Aorta (tissue), 5 donors: Measurements from ENCODE around the gene C1orf226. TPM values are rescaled to one million over a fixed set of nuclear protein-coding genes. Genes with fewer than 3 reads are reported as not detected.

Experiments used
- ATAC-seq: fragments of 200-7000 bp; cut with Tn5 transposase; one replicate; pipeline ENCODE4 v1.9.1; 2022; ENCODE audit warnings: moderate library complexity; ENCODE audit not compliant: low FRiP score
- DNase-seq, 2 donors: peaks; one replicate each; pipeline ENCODE4 v3.0.0-alpha.2; 2020
- H3K27ac ChIP-seq, 2 donors: one replicate each; pipeline ENCODE4 v1.5.1; 2013; ENCODE audit warnings: low read length in 2 of 2, mild to moderate bottlenecking in 2 of 2, moderate library complexity in 2 of 2, control low read depth in 1 of 2, inconsistent platforms in 1 of 2, low read depth in 1 of 2
- H3K27me3 ChIP-seq, 2 donors: one replicate each; pipeline ENCODE4 v1.6.1; 2013; ENCODE audit warnings: control low read depth in 1 of 2, low read length in 1 of 2, mild to moderate bottlenecking in 1 of 2, moderate library complexity in 1 of 2; ENCODE audit not compliant: insufficient read depth in 2 of 2, control insufficient read depth in 1 of 2
- H3K36me3 ChIP-seq, 2 donors: one replicate each; pipeline ENCODE4 v1.6.1; 2013; ENCODE audit warnings: control low read depth in 1 of 2, low read length in 1 of 2, mild to moderate bottlenecking in 1 of 2; ENCODE audit not compliant: insufficient read depth in 2 of 2, control insufficient read depth in 1 of 2
- H3K4me1 ChIP-seq, 2 donors: one replicate each; pipeline ENCODE4 v1.6.1; 2013; ENCODE audit warnings: low read length in 2 of 2, control low read depth in 1 of 2, mild to moderate bottlenecking in 1 of 2, moderate library complexity in 1 of 2; ENCODE audit not compliant: insufficient read depth in 2 of 2, control insufficient read depth in 1 of 2
- H3K4me3 ChIP-seq, 2 donors: one replicate each; pipeline ENCODE4 v1.5.1; 2013; ENCODE audit warnings: low read length in 2 of 2, control low read depth in 1 of 2, mild to moderate bottlenecking in 1 of 2
- H3K9me3 ChIP-seq: one replicate; pipeline ENCODE4 v1.6.1; 2013; ENCODE audit warnings: mild to moderate bottlenecking, low read length; ENCODE audit not compliant: control insufficient read depth
- WGBS, 2 donors: extraction: QIAGEN DNeasy Blood & Tissue Kit; methylation state at CpG; one replicate each; pipeline ENCODE4 v1.1.7; 2013; 5-methylcytosine and 5-hydroxymethylcytosine counted together
- intact Hi-C, 2 donors: fragments of 100-400 bp; cut with DNase I; formaldehyde crosslinking; loops; one replicate each; pipeline versions ENCODE4 v1.14.2 to v1.15.0; 2022
- polyA plus RNA-seq, 2 donors: library from polyadenylated mRNA; stranded (reverse); fragments of 200-250 nt; gene quantifications; one replicate each; pipeline ENCODE4 v1.2.3, GENCODE V29; 2013
- total RNA-seq, 2 donors: library from RNA; stranded (reverse); fragmentation: NEBNext Ultra II Directional; extraction: Animal tissue kit (Norgen Biotek cat#: 25700); gene quantifications; one replicate each; pipeline ENCODE4 v1.2.1, GENCODE V29; 2021
- donor health status: healthy with polysubstance abuse.
- donor health status: Bipolar disorder and iron deficiency.
- donor health status: DM: no; HTN: no; CAD: no.
- donor health status: DM: no; HTN: no; CAD: no.
- donor health status: DM: yes; HTN: yes; CAD: no.

The C1orf226 gene
- total and polyA plus RNA-seq, 4 donors: 1.5 to 5.6 (median 5.0) TPM

DNA sequence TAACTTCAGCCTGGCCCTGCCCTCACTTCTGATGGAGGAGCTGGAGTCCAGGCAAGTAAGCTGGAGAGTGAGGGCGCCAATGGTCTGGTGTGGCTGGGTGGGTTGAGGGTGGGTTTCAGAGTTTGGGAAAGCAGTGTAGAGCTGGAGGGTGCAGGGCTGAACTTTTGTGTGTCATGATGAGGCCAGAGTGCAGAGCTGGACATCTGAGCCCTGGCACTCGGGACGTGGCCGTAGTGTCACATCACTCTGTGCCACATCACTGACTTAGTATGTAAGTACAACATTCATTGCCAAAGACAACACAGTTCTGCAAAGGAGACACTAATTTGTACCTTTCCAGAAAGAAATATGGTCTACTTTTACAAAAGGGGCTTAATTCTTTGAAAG, 20.7 kb upstream of the C1orf226 start:
- Histone ChIP-seq H3K4me3 (no peak overlapping the region), H3K9me3 (no peaks in the 10 kb centered on the region), H3K27me3 (no peaks in the 10 kb centered on the region), H3K27ac (no peak overlapping the region), H3K4me1 (no peaks in the 10 kb centered on the region), H3K36me3 (no peaks in the 10 kb centered on the region)
- 30 to 37% methylated on average over 4 of the region's 4 CpGs for WGBS, 2 donors
- no peak for ATAC-seq
- intact Hi-C loops: no loop called here
- no peak for DNase-seq

DNA sequence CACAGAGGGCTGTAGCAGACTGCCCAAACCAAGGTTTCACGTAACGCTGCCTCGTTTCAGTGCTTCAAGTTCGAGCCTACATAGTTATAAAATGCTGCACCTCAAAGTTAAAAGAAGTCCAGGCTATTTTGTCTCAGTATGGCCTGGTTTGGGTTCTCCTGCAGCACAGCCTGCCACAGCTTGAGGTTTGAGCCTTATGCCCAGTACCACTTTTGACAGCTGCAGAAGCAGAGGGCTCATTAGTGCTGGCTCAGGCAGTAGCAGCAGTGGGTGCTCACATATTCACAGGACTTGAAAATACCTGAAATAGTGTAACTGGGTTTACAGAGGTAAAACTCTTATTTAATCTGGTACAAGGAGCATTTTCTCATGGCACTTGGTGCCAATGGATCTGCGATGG, 20.2 kb upstream of the C1orf226 start:
- Histone ChIP-seq H3K36me3 (no peaks in the 10 kb centered on the region), H3K4me1 (no peaks in the 10 kb centered on the region), H3K4me3 (no peak overlapping the region), H3K27me3 (no peaks in the 10 kb centered on the region), H3K27ac (no peak overlapping the region), H3K9me3 (no peaks in the 10 kb centered on the region)
- intact Hi-C loops: no loop called here
- ATAC-seq (no peak), DNase-seq (no peak)
- WGBS, 2 donors: 82 to 86% methylated on average over 5 of the region's 5 CpGs

DNA sequence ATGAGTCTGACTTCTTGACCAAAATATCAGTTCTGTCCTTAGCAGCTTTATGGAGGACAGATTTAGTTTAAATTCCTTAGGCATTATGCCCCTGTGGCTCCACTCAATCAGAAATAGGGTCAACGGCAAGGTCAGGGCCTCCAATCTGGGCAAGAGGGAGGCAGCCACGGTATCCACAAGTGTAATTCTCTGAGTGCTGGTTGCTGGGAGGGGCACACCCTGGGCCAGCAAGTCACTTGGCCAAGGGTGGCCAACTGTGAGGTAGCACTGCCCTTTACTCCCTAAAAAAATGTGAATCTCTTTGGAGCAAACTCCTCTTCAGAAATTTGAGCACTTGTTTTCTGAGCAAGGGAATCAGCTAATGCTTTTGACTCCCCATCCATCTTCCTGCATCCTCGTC, 17.7 kb upstream of the C1orf226 start:
- H3K9me3 ChIP-seq: no peaks in the 10 kb centered on the region
- H3K27me3 ChIP-seq: no peaks in the 10 kb centered on the region
- intact Hi-C loops: no loop called here
- DNase-seq (no peak), ATAC-seq (no peak)
- no peak overlapping the region for H3K4me3 ChIP-seq
- H3K27ac ChIP-seq: no peak overlapping the region
- H3K36me3 ChIP-seq: no peaks in the 10 kb centered on the region
- WGBS, 2 donors: 85 to 87% methylated on average over 3 of the region's 3 CpGs
- H3K4me1 ChIP-seq: no peaks in the 10 kb centered on the region

DNA sequence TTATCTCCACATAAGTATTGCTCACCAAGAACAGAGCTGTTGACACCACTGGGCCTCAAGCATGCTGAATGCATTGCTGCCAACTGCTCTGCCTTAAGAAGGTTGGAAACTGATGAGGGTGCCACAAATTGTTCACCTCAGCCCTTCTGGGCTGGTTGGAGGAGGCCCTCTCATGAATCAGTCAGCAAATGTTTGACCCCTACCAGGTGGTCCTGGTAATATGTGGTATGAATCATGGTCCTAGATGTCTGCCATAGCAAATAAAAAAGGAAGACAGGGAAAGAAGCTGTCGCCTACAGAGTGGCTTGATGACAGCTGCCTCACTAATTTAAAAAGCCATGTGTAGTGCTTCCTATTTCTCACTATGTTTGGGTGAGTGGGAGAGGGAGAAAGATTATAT, 17.0 kb upstream of the C1orf226 start:
- no peaks in the 10 kb centered on the region for H3K27me3 ChIP-seq
- no peak overlapping the region for H3K27ac ChIP-seq
- ATAC-seq: no peak
- no peaks in the 10 kb centered on the region for H3K36me3 ChIP-seq
- H3K4me1 ChIP-seq: no peaks in the 10 kb centered on the region
- H3K4me3 ChIP-seq: no peak overlapping the region
- DNase-seq: no peak
- H3K9me3 ChIP-seq: no peaks in the 10 kb centered on the region
- WGBS, 2 donors: 93 to 100% methylated on average over 1 of the region's 1 CpG
- intact Hi-C loops: no loop called here

DNA sequence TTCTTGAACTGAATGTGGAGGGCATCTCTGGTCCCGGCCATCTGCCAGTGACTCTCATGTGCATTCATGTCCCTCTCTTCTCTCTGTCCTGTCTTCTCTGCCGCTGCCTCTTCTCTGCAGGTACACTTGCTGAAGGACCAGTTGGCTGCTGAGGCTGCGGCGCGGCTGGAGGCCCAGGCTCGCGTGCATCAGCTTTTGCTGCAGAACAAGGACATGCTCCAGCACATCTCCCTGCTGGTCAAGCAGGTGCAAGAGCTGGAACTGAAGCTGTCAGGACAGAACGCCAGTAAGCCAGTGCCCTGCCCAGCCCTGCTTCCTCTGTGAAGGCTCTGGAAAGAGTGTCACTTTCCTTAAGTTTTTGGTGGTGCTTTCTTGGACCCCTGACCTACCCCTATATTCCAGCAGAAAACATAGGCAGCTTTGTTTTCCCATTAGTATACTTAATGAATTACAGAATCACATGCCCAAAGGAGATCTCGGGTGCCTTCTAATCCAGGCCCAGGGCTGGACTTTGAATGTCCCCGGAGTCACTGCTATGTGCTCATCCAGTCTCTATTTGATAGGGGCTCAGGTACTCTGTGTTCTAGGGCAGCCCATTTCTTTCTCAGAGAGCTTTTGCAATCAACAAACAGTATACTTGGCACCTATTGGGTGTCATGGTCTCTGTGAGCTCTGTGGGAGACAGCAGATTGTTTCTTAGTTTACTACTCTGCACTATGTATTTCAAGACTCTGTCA, 16.1 kb upstream of the C1orf226 start:
- no peak for DNase-seq
- no peak for ATAC-seq
- Histone ChIP-seq H3K36me3 (no peaks in the 10 kb centered on the region), H3K9me3 (no peaks in the 10 kb centered on the region), H3K4me3 (no peak overlapping the region), H3K27ac (no peak overlapping the region), H3K4me1 (no peaks in the 10 kb centered on the region), H3K27me3 (no peaks in the 10 kb centered on the region)
- 91 to 99% methylated on average over 10 of the region's 10 CpGs for WGBS, 2 donors
- intact Hi-C loops: no loop called here

DNA sequence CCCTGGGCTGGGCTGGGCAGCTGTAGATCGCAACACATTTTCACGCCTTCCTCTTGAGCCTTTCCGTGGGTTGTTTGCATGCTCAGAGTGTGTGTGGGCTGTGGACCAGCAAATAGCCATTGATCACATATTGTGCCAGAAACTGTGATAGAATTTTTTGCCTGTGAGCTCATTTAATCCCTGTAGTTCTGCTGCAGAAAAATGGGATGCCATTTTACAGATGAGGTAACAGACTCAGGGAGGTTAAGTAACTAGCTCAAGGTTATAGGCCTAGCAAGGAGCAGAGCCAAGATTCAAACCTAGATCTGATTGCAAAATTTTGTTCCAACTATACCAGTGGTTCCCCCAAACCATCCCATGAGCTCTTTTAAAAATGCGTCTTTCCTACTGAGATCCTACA, 15.4 kb upstream of the C1orf226 start:
- Histone ChIP-seq H3K4me1 (no peaks in the 10 kb centered on the region), H3K27ac (no peak overlapping the region), H3K9me3 (no peaks in the 10 kb centered on the region), H3K4me3 (no peak overlapping the region), H3K36me3 (no peaks in the 10 kb centered on the region), H3K27me3 (no peaks in the 10 kb centered on the region)
- intact Hi-C loops: no loop called here
- DNase-seq (no peak), ATAC-seq (no peak)
- 71% methylated on average over 4 of the region's 4 CpGs for WGBS, 2 donors

DNA sequence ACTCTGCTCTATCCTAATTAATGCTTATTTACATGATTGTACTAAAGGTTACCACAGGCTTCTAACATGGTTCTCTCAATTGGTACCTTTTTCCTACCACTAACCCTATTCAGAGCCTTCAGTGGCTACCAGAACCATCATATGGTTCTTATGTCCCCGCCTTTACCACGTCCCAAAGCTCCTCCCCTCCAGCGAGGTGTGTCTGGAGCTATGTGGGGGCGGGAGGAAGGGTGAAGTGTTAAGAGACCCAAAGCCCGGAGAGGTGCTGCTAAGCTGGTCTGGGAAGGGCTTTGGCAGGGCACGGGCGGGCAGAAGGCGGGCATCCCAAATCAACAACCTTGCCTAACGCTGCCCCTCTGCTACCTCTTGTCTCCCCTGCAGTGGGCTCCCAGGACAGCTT, 14.9 kb upstream of the C1orf226 start:
- DNase-seq (no peak), ATAC-seq (no peak)
- no peak overlapping the region for H3K27ac ChIP-seq
- H3K4me3 ChIP-seq: no peak overlapping the region
- no peaks in the 10 kb centered on the region for H3K4me1 ChIP-seq
- H3K9me3 ChIP-seq: no peaks in the 10 kb centered on the region
- 77 to 84% methylated on average over 9 of the region's 9 CpGs for WGBS, 2 donors
- H3K36me3 ChIP-seq: no peaks in the 10 kb centered on the region
- no peaks in the 10 kb centered on the region for H3K27me3 ChIP-seq
- intact Hi-C loops: no loop called here

DNA sequence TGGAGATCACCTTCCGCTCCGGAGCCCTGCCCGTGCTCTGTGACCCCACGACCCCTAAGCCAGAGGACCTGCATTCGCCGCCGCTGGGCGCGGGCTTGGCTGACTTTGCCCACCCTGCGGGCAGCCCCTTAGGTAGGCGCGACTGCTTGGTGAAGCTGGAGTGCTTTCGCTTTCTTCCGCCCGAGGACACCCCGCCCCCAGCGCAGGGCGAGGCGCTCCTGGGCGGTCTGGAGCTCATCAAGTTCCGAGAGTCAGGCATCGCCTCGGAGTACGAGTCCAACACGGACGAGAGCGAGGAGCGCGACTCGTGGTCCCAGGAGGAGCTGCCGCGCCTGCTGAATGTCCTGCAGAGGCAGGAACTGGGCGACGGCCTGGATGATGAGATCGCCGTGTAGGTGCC, 14.5 kb upstream of the C1orf226 start:
- intact Hi-C loops: no loop called here
- Histone ChIP-seq H3K4me1 (no peaks in the 10 kb centered on the region), H3K36me3 (no peaks in the 10 kb centered on the region), H3K27ac (no peak overlapping the region), H3K4me3 (no peak overlapping the region), H3K27me3 (no peaks in the 10 kb centered on the region), H3K9me3 (no peaks in the 10 kb centered on the region)
- DNase-seq: peak in 1 of 2 donors; percentile 55
- WGBS, 2 donors: 77 to 79% methylated on average over 35 to 36 of the region's 36 CpGs
- ATAC-seq: no peak

DNA sequence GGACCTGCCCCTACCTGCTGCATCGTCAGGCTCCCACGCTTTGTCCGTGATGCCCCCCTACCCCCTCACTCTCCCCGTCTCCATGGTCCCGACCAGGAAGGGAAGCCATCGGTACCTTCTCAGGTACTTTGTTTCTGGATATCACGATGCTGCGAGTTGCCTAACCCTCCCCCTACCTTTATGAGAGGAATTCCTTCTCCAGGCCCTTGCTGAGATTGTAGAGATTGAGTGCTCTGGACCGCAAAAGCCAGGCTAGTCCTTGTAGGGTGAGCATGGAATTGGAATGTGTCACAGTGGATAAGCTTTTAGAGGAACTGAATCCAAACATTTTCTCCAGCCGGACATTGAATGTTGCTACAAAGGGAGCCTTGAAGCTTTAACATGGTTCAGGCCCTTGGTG, 13.8 kb upstream of the C1orf226 start:
- Histone ChIP-seq H3K4me1 (no peaks in the 10 kb centered on the region), H3K9me3 (no peaks in the 10 kb centered on the region), H3K27me3 (no peaks in the 10 kb centered on the region), H3K36me3 (no peaks in the 10 kb centered on the region), H3K4me3 (no peak overlapping the region), H3K27ac (no peak overlapping the region)
- DNase-seq: no peak
- intact Hi-C loops: no loop called here
- 87 to 89% methylated on average over 10 of the region's 10 CpGs for WGBS, 2 donors
- ATAC-seq: no peak
